Measurements from ENCODE around the gene TMEM51. TPM values are rescaled to one million over a fixed set of nuclear protein-coding genes. Genes with fewer than 3 reads are reported as not detected.

TMEM51 gene
- polyA plus RNA-seq, 1 donor from 2014 or later, result not detected

- H3K27me3 Mint-ChIP-seq, result peaks cover 24% of the 10 kb centered on the region
- no peak overlapping the region for H3K27ac Mint-ChIP-seq
Observed at GRCh38 chr1:15186846-15187151, 33.3 kb downstream of the TMEM51 start.

GRCh38 chr1:15187175-15188129, 33.9 kb downstream of the TMEM51 start:
- Mint-ChIP-seq H3K4me1 (no peaks in the 10 kb centered on the region), H3K27ac (no peak overlapping the region), H3K9me3 (no peaks in the 10 kb centered on the region), H3K36me3 (peaks cover 1% of the 10 kb centered on the region), H3K27me3 (peaks cover 24% of the 10 kb centered on the region), H3K4me3 (no peak overlapping the region)

More at GRCh38 chr1:15186846-15187151, 33.3 kb downstream of the TMEM51 start:
- Mint-ChIP-seq H3K36me3 (peaks cover 1% of the 10 kb centered on the region), H3K4me1 (no peaks in the 10 kb centered on the region), H3K9me3 (no peaks in the 10 kb centered on the region), H3K4me3 (no peak overlapping the region)

GRCh38 chr1:15188130-15188524, 34.6 kb downstream of the TMEM51 start:
- peaks cover 24% of the 10 kb centered on the region for H3K27me3 Mint-ChIP-seq
- H3K4me1 Mint-ChIP-seq, result no peaks in the 10 kb centered on the region
- H3K9me3 Mint-ChIP-seq, result no peaks in the 10 kb centered on the region
- H3K4me3 Mint-ChIP-seq, result no peak overlapping the region
- peaks cover 1% of the 10 kb centered on the region for H3K36me3 Mint-ChIP-seq
- no peak overlapping the region for H3K27ac Mint-ChIP-seq

- no peaks in the 10 kb centered on the region for H3K9me3 Mint-ChIP-seq
- no peak overlapping the region for H3K4me3 Mint-ChIP-seq
- peaks cover 1% of the 10 kb centered on the region for H3K36me3 Mint-ChIP-seq
- H3K27ac Mint-ChIP-seq, result no peak overlapping the region
- H3K27me3 Mint-ChIP-seq, result peaks cover 19% of the 10 kb centered on the region
- no peaks in the 10 kb centered on the region for H3K4me1 Mint-ChIP-seq
Observed at GRCh38 chr1:15188678-15189077, 35.1 kb downstream of the TMEM51 start.

GRCh38 chr1:15189692-15190370, 36.3 kb downstream of the TMEM51 start:
- Mint-ChIP-seq H3K9me3 (no peaks in the 10 kb centered on the region), H3K27me3 (peaks cover 12% of the 10 kb centered on the region), H3K27ac (no peak overlapping the region), H3K4me3 (peak overlapping the region in 1 of 4 donors; percentile 28), H3K4me1 (no peaks in the 10 kb centered on the region), H3K36me3 (peaks cover 1% of the 10 kb centered on the region)

GRCh38 chr1:15191267-15191666, 37.7 kb downstream of the TMEM51 start:
- H3K9me3 Mint-ChIP-seq, result no peaks in the 10 kb centered on the region
- no peaks in the 10 kb centered on the region for H3K36me3 Mint-ChIP-seq
- H3K27ac Mint-ChIP-seq, result no peak overlapping the region
- no peaks in the 10 kb centered on the region for H3K4me1 Mint-ChIP-seq
- H3K4me3 Mint-ChIP-seq, result no peak overlapping the region
- peaks cover 10% of the 10 kb centered on the region for H3K27me3 Mint-ChIP-seq

GRCh38 chr1:15191770-15192169, 38.2 kb downstream of the TMEM51 start:
- H3K4me1 Mint-ChIP-seq, result no peaks in the 10 kb centered on the region
- peaks cover 7% of the 10 kb centered on the region for H3K27me3 Mint-ChIP-seq
- no peak overlapping the region for H3K27ac Mint-ChIP-seq
- H3K36me3 Mint-ChIP-seq, result no peaks in the 10 kb centered on the region
- H3K9me3 Mint-ChIP-seq, result no peaks in the 10 kb centered on the region
- H3K4me3 Mint-ChIP-seq, result no peak overlapping the region

- no peaks in the 10 kb centered on the region for H3K9me3 Mint-ChIP-seq
- peak overlapping the region in 1 of 3 donors; percentile 16 for H3K27ac Mint-ChIP-seq
- peaks cover 7% of the 10 kb centered on the region for H3K27me3 Mint-ChIP-seq
- H3K4me3 Mint-ChIP-seq, result no peak overlapping the region
- H3K36me3 Mint-ChIP-seq, result no peaks in the 10 kb centered on the region
- no peaks in the 10 kb centered on the region for H3K4me1 Mint-ChIP-seq
Observed at GRCh38 chr1:15192916-15193550, 39.5 kb downstream of the TMEM51 start.

- H3K36me3 Mint-ChIP-seq, result no peaks in the 10 kb centered on the region
- no peak overlapping the region for H3K4me3 Mint-ChIP-seq
- H3K27ac Mint-ChIP-seq, result no peak overlapping the region
- no peaks in the 10 kb centered on the region for H3K4me1 Mint-ChIP-seq
- peaks cover 4% of the 10 kb centered on the region for H3K27me3 Mint-ChIP-seq
- H3K9me3 Mint-ChIP-seq, result no peaks in the 10 kb centered on the region
Observed at GRCh38 chr1:15195420-15196052, 42.0 kb downstream of the TMEM51 start.

- H3K9me3 Mint-ChIP-seq, result no peaks in the 10 kb centered on the region
- H3K27ac Mint-ChIP-seq, result no peak overlapping the region
- H3K27me3 Mint-ChIP-seq, result peaks cover 4% of the 10 kb centered on the region
- H3K4me1 Mint-ChIP-seq, result no peaks in the 10 kb centered on the region
- no peak overlapping the region for H3K4me3 Mint-ChIP-seq
- H3K36me3 Mint-ChIP-seq, result no peaks in the 10 kb centered on the region
Observed at GRCh38 chr1:15196069-15196468, 42.5 kb downstream of the TMEM51 start.

- no peak overlapping the region for H3K27ac Mint-ChIP-seq
- H3K4me3 Mint-ChIP-seq, result no peak overlapping the region
- peaks cover 4% of the 10 kb centered on the region for H3K27me3 Mint-ChIP-seq
- H3K4me1 Mint-ChIP-seq, result no peaks in the 10 kb centered on the region
- H3K9me3 Mint-ChIP-seq, result no peaks in the 10 kb centered on the region
- no peaks in the 10 kb centered on the region for H3K36me3 Mint-ChIP-seq
Observed at GRCh38 chr1:15196807-15197530, 43.4 kb downstream of the TMEM51 start.

- Mint-ChIP-seq H3K27ac (no peak overlapping the region), H3K4me3 (peak overlapping the region in 1 of 4 donors; percentile 70), H3K4me1 (no peaks in the 10 kb centered on the region), H3K9me3 (no peaks in the 10 kb centered on the region), H3K27me3 (peaks cover 4% of the 10 kb centered on the region), H3K36me3 (no peaks in the 10 kb centered on the region)
Observed at GRCh38 chr1:15197591-15198447, 44.3 kb downstream of the TMEM51 start.

GRCh38 chr1:15198684-15199083, 45.1 kb downstream of the TMEM51 start:
- H3K4me3 Mint-ChIP-seq, result no peak overlapping the region
- no peaks in the 10 kb centered on the region for H3K4me1 Mint-ChIP-seq
- no peak overlapping the region for H3K27ac Mint-ChIP-seq
- H3K27me3 Mint-ChIP-seq, result peaks cover 4% of the 10 kb centered on the region
- H3K36me3 Mint-ChIP-seq, result no peaks in the 10 kb centered on the region
- no peaks in the 10 kb centered on the region for H3K9me3 Mint-ChIP-seq

GRCh38 chr1:15201221-15201620, 47.7 kb downstream of the TMEM51 start:
- H3K27me3 Mint-ChIP-seq, result peaks cover 3% of the 10 kb centered on the region
- peak overlapping the region in 1 of 4 donors; percentile 23 for H3K4me3 Mint-ChIP-seq
- H3K36me3 Mint-ChIP-seq, result no peaks in the 10 kb centered on the region
- no peaks in the 10 kb centered on the region for H3K4me1 Mint-ChIP-seq
- H3K9me3 Mint-ChIP-seq, result no peaks in the 10 kb centered on the region
- no peak overlapping the region for H3K27ac Mint-ChIP-seq

All from IgD-negative memory B cell (primary cell).